GM19468 (cell line): ENCODE results near the gene LRRC75B.
"Not testable (repeated sequence)": the region's sequence is repeated elsewhere in the genome, so short reads cannot be mapped to it uniquely, and the experiment has no call there.

ENCODE experiments used
- ATAC-seq: cut with Tn5 transposase; IDR thresholded peaks from one replicate; pipeline ENCODE4 v1.9.1; 2021; ENCODE audit warnings: mild to moderate bottlenecking, moderate library complexity, moderate number of reproducible peaks; ENCODE audit not compliant: unreplicated experiment; ENCODE audit errors: extremely low read depth

LRRC75B gene, protein sequence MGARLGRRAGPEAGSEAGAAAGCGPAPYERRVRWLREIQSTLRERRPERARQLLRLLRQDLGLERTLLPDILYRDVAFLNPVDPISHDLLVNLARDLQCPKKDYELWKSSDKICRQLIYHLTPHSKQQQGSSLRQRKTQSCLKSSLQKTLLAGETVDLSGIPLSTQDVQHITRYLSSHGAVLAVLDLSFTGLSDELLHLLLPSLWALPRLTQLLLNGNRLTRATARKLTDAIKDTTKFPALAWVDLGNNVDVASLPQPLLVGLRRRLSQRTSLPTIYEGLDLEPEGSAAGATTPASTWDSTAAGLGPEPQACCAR

DNA sequence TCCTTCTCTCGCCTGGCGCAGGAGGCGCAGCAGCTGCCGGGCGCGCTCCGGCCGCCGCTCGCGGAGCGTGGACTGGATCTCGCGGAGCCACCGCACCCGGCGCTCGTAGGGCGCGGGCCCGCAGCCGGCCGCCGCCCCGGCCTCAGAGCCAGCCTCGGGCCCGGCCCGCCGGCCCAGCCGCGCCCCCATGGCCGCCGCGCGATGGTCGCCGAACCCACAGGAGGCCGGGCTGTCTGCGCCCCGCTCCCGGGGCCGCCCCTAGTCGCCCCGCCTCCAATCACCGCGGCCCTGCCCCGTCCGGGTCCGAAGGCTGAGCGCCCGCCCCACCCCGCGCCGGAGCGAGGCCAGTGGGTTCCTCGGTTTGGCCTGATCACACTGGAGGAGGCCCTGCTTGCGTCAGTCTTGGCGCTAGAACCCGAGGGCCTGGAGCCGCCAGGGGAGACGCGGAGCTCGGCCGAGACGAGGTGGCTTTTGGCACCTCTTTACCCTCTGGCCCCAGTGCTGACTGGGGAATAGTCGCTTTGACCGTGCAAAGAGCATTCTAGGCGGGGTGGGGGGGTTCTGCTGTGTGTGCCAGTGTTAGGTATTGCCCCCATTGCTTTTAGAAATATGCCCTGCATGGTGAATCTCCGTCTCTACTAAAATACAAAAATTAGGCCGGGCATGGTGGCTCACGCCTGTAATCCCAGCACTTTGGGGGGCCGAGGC is at the start of gene LRRC75B:
Gene LRRC75B, minus strand, starts transcription at position 223 of the 708 bp plus-strand sequence. Its CDS starts 34 bp downstream, at position 189.
- ATAC-seq = peak; percentile 46

DNA sequence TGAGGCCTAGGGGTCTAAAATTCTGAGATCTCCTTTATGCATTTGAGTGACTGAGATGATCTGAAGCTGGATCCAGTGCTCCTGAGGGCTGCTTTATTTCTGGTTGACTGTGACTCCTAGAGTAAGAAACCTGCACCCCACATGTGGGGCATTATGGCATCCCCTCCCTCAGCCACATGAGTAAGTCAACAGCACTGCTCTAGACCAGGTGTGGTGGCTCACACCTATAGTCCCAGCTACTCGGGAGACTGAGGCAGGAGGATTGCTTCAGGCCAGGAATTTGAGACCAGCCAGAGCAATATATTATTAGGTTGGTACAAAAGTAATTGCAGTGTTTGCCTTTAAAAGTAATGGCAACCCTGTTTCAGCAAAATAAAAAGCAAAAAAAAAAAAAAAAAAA is 49.4 kb upstream of the LRRC75B start:
- ATAC-seq = not testable (repeated sequence)

DNA sequence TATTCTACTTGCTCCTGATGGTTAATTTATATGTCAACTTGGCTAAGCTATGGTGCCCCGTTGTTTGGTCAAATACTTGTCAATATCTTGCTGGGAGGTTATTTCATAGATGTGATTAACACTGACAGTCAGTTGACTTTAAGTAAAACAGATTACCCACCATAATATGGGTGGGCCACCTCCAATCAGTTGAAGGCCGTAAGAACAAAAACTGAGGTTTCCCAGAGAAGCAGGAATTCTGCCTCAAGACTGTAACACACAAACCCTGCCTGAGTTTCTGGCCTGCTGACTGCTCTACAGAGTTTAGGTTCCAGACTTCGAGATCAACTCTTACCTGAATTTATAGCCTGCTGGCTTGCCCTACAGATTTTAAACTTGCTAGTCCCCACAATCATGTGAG is 43.6 kb upstream of the LRRC75B start:
- ATAC-seq = not testable (repeated sequence)

DNA sequence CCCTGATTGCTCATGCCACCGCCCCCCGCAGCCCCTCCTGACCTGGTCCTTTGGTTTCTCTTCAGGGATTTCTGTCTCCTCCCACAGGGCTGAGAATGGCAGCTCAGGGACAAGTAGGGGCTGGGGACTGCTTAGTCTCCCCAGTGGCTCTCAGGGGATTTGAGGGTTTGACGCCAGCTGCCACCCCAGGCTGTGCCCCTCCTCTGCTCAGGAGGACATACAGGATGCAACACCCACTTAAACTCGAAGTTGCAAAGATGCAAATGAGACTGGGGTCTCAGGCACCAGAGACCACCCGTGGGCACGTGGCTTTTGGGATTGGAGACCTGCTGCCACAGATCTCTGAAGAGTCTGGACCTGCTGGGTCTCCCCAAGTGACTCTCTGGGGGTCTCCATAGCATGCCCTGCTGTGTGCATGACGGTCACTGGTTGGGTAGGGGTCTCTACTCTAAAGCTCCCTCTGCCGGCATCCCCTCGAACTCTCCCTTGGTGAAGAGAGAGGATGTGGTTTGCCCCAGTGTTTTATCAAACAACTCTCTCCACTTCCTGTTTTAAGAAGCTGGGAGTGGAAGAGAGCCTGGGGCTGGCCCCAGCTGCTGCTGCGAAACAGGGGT is 42.0 kb upstream of the LRRC75B start:
- ATAC-seq = not testable (repeated sequence)

DNA sequence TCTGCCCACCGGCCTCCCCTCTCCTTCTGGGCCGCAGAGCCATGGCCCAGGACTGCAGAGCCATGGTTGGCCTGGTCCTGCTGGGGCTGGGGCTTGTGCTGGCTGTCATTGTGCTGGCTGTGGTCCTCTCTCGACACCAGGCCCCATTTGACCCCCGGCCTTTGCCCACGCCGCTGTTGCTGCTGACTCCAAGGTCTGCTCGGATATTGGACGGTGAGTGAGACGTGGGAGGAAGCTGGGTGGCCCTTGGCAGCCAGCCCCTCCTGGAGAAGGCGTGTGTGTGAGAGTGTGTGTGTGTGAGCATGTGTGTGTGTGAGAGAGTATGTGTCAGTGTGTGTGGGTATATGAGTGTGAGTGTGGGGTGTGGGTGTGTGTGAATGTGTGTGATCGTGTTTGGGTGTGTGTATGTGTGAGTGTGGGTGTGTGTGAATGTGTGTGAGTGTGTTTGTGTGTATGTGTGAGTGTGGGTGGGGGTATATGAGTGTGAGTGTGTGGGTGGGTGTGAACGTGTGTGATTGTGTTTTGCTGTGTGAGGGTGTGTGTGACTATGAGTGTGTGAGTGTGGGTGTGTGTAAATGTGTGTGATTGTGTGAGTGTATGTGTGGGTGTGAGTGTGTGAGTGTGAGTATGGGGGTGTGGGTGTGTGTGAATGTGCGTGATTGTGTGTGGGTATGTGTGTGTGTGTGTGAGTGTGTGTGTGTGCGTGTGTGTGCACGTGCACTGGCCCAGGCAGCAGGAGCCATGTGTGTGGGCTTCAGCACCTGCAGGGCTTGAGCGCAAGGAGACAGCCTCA is 40.6 kb upstream of the LRRC75B start:
- not testable (repeated sequence) for ATAC-seq

DNA sequence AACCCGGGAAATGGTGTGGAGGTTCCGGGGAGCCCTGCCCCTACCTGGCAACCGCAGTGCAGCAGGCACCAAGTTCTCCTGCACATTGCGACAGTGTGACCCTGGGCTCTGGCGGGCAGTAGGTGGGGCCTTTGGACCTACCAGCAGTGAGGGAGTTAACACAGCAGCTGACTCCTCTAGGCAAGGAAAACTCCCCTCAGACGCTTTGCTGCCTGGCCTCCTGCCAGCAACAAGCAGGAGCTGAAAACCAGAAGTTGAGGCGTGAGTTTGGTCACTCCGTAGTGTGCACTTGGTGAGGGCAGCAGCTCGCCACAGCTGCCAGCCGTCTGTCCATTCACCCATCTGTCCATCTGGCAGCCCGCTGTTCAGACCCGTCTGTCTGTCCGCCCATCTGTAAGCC is 39.8 kb upstream of the LRRC75B start:
- ATAC-seq = not testable (repeated sequence)

DNA sequence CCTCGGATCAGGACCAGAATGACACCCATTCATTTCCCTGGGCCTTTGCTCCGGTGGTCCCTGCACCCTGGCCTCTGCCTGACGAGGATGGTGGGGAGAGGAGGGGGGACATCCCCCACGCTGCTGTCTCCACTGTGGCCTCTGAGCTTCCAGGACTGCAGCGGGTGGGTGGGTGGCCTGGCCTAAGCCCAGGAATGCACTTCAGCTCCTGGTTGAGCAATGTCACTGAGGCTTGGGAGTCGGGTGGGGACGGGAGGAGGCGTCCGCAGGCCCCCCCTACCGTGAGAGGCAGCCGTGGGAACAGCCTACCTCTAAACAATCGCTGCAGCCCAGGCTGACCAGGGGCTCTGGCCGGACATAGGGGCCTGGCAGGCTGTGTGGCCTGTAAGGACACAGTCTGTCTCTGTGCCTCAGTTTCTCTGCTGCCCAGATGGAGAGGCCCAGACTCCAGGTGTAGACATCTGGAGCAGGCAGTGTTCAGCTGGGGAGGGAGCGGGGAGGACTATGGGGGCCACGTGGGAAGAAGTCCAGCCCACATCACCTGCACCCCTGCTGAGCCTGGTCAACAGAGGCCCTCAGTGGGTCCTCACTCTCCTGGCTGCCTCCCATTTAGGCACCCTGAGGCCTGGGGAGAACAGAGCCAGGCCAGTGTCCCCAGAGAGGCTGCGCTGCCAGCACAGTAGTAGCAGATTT is 38.7 kb upstream of the LRRC75B start:
- ATAC-seq = not testable (repeated sequence)

DNA sequence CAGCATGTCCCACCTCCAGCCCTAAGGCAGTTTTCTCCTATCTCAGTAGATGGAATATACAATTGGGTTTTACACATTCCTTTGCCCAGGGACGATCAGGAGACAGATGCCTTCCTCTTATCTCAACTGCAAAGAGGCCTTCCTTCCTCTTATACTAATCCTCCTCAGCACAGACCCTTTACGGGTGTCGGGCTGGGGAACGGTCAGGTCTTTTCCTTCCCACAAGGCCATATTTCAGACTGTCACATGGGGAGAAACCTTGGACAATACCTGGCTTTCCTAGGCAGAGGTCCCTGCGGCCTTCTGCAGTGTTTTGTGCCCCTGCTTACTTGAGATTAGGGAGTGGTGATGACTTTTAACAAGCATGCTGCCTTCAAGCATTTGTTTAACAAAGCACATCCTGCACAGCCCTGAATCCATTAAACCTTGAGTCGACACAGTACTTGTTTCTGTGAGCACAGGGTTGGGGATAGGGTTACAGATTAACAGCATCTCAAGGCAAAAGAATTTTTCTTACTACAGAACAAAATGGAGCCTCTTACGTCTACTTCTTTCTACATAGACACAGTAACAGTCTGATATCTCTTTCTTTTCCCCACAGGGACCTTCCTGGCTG is 38.0 kb upstream of the LRRC75B start:
- ATAC-seq = not testable (repeated sequence)

DNA sequence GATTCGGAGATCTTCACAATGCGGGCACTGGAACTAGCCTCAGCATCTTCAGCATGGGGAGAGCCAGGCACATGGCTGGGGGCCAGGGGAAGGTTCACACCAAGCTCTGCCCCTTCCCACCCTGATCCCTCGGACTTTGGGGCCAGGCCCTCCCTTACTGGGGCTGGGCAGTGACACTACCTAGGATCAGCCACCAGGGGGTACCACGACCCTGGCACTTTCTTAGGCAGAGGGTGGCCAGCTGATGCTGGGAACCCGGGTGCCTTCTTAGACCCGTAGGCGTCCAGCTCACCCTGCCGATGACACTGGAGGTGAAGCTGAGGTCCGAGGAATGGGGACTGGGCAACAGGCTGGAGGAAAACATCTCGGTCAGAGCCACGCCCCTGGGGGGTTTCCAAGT is 36.2 kb upstream of the LRRC75B start:
- not testable (repeated sequence) for ATAC-seq

DNA sequence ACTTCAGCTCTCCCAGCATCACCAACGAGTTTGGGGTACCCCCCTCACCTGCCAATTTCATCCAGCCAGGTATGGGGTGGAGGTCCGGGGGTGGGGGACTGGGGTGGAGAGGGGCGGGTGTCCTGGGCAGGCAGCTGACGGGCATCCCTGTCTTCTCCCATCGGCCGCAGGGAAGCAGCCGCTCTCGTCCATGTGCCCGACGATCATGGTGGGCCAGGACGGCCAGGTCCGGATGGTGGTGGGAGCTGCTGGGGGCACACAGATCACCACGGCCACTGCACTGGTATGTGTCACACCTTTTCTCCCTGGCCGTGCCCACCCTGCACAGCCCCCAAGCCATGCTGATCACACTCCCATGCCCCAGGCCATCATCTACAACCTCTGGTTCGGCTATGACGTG is 35.0 kb upstream of the LRRC75B start:
- ATAC-seq = not testable (repeated sequence)

DNA sequence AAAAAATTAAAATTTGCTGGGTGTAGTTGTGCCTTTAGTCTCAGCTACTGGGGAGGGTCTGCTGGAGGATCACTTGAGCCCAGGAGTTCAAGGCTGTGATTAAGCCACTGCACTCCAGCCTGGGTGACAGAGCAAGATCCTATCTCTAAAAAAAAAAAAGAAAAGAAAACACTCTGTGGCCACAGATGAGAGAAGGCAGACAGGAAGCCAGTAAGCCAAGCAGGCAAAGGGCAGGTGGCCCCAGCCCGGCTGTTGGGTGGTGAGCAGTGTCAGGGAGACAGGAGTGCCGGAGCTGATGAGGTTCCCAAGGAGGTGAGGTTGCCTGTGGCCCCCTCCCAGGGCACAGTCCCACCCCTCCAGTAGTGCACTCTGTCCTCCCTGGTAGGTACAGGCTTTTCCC is 29.7 kb upstream of the LRRC75B start:
- not testable (repeated sequence) for ATAC-seq

DNA sequence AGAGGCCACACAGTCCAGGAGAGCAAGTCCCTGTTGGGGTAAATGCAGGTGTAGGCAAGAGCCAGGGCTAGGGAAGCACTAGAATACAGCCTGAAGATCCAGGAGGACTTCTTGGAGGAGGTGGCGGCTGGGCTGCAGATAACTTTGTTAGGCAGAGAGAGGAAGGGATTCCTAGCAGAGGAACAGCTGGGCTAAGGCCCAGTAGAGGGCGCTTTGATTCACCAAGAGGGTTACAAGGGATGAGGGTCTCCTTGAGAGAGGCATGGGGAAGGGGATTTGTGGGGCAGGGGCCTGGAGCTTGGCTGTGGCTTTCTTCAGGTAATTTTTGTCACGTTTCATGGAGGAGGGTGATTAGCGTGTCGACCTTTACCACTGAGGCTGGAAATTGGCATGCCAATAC is 28.4 kb upstream of the LRRC75B start:
- ATAC-seq = not testable (repeated sequence)

DNA sequence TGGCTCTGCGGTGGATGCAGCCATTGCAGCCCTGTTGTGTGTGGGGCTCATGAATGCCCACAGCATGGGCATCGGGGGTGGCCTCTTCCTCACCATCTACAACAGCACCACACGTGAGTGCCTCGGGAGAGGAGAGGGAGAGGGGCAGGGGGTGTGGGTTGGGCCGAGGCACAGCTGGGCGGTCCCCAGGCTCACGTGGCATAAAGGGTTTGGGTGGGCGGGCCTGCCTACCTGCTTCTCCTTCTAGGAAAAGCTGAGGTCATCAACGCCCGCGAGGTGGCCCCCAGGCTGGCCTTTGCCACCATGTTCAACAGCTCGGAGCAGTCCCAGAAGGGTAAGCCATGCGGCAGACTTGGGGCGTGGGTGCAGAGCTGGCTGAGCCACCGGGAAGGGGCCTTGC is 21.9 kb upstream of the LRRC75B start:
- ATAC-seq = not testable (repeated sequence)

DNA sequence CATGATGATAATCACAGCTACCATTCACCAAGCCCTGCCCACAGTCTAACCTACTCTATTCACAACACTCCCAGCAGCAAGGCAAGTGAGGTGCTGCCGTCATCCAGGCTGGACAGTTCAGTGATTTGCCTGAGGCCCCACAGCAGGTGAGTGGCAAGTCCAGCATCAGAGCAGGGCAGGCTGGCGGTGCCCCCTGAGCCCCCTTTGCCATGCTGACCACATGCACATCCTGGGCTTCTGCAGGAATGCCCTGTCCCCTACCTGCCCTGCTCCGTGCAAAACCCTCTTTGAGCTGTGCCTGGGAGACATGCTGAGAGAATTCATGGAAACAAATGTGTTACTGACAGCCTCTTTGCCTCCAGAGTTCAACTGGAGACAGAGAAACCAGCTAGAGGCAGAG is 17.0 kb upstream of the LRRC75B start:
- not testable (repeated sequence) for ATAC-seq

DNA sequence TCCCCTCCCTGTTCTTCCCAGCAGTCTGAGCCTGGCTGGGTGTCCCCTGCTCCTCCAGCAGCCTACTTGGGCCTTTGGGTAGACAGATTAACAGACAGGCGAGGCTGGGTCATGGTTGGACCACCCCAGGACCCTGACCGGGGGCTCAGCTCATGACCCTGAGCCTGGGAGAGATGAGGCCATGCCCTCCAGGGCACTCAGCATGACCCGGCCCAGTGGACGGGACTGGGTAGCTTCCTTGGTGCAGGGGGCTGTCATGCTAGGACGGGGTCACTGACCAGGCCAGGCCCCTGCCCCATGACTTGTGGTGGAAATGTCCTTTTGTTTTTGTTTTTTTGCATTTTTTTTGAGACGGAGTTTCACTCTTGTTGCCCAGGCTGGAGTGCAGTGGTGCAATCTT is 15.5 kb upstream of the LRRC75B start:
- not testable (repeated sequence) for ATAC-seq

DNA sequence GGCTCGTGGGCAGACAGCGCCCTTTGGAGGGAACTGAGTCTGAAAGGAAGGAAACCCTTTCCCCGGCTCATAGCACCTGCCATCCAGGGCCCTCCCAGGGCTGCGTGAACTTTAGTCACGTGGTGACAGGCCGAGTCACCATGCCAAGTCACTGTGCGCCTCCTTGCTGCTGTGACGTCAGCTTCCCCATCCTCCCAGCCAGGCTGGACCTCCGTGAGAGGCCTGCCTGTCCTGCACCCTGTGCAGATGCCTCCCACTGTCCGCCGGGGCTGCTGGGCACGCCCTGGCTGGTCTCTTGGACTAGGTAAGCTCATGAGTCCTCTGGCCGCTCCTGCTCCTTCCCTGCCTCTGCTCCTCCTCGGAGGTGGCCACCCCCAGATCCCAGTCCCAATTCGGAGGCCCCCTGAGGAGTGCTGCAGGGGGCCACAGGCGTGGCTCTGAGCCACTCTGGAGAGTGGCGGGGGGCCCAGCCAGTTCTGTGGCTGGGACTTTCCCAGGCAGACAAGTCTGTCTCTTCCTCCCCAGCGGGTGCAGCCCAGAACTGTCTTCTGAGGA is 14.6 kb upstream of the LRRC75B start:
- ATAC-seq = not testable (repeated sequence)

DNA sequence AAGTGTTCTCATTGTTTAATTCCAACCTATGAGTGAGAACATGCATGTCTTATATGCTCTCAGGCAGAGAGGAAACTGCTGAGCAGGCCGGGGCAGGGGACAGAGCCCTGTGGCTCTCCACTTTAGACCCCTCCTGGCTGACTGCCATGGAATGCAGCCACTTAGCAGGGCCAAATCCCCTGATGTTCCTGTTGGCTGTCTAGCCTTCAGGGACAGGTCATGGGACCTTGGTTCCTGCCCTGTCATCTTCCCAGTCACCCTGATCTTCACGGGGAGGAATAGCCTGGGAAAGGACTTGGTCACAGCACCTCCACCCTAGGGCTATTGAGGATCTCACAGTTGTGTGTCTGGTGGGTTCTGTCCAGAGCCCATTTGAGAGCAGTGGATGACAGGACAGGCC is 13.5 kb upstream of the LRRC75B start:
- ATAC-seq = not testable (repeated sequence)

DNA sequence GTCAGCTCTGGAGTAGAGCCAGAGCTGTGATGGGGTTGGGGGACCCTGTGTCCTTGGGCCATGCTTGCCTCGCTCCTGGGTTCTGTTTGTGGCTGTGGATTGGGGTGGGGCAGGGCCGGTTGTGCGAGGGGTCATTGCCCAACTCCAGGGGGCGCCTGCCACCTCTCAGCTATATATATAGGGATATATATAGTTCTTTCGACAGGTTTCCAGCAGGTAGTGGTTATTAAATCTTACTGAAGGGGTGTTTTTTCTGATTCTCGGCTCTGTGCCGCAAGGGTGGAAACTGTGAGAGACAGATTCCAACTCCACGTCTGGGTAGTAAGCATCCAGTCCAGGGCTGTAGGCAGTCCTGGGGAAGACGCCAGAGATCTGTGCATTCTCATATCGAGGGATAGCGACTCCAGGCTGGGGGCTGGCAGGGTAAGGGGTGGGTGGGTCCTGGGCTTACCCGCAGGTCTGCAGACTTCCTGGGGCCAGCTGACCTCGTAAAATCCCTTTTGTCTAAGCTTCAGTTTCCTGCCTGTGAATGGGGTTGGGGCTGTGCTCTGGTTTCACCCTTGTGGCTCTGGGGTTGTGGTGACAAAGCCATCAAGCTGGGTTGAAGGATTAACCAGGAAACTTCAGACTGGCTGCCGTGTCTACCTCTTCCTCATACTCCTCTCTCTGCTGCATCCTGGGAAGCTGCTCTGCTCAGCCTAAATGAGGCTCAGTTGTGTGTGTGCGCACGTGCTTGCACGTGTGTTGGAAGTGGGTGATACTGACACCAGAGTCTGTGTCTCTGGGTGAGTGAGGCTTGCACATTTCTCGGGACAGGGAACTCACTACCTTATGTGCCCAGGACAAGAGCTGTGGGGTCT is 11.1 kb upstream of the LRRC75B start:
- not testable (repeated sequence) for ATAC-seq
